Left lobe of liver (tissue), 2 donors: Measurements from ENCODE around the gene LCK. TPM values are rescaled to one million over a fixed set of nuclear protein-coding genes. Genes with fewer than 3 reads are reported as not detected.

Experiments used
- ATAC-seq: fragments of 200-7000 bp; cut with Tn5 transposase; one replicate; pipeline ENCODE4 v1.9.1; 2020; ENCODE audit warnings: mild to moderate bottlenecking, moderate library complexity
- DNase-seq: peaks from one replicate; pipeline ENCODE4 v3.0.0-alpha.2; 2020; ENCODE audit warnings: low spot score
- total RNA-seq: library from RNA; stranded (reverse); gene quantifications from one replicate; pipeline ENCODE4 v1.2.1, GENCODE V29; 2021
- donor health status: DM: no; HTN: no; CAD: no; lungs with moderate emphysema.
- donor health status: DM: no; HTN: yes; CAD: no.

The LCK gene
- total RNA-seq, 1 donor from 2014 or later = 1.2 TPM

- ATAC-seq = no peak
Measured at GRCh38 chr1:32311709-32312393, 60.8 kb downstream of the LCK start.

GRCh38 chr1:32316903-32317277 is 65.8 kb downstream of the LCK start:
- ATAC-seq (no peak), DNase-seq (no peak)

More at GRCh38 chr1:32311709-32312393, 60.8 kb downstream of the LCK start:
- no peak for DNase-seq

- ATAC-seq (no peak), DNase-seq (no peak)
Measured at GRCh38 chr1:32318127-32318869, 67.2 kb downstream of the LCK start.

GRCh38 chr1:32321712-32322291 is 70.7 kb downstream of the LCK start:
- DNase-seq (peak; percentile 76), ATAC-seq (peak; percentile 98)

GRCh38 chr1:32327204-32327603 is 76.1 kb downstream of the LCK start:
- DNase-seq (no peak), ATAC-seq (no peak)

- DNase-seq (no peak), ATAC-seq (no peak)
Measured at GRCh38 chr1:32329931-32330466, 78.9 kb downstream of the LCK start.

- no peak for DNase-seq
- no peak for ATAC-seq
Measured at GRCh38 chr1:32330558-32331151, 79.6 kb downstream of the LCK start.

- DNase-seq (no peak), ATAC-seq (no peak)
Measured at GRCh38 chr1:32331549-32331948, 80.5 kb downstream of the LCK start.

- no peak for ATAC-seq
Measured at GRCh38 chr1:32332290-32333079, 81.4 kb downstream of the LCK start.

GRCh38 chr1:32333251-32333963 is 82.3 kb downstream of the LCK start:
- DNase-seq (no peak), ATAC-seq (no peak)

More at GRCh38 chr1:32332290-32333079, 81.4 kb downstream of the LCK start:
- DNase-seq = no peak

- ATAC-seq = peak; percentile 3
- no peak for DNase-seq
Measured at GRCh38 chr1:32334274-32334861, 83.3 kb downstream of the LCK start.

GRCh38 chr1:32334864-32335534 is 83.9 kb downstream of the LCK start:
- ATAC-seq (peak; percentile 63), DNase-seq (peak; percentile 56)

GRCh38 chr1:32335535-32335789 is 84.4 kb downstream of the LCK start:
- no peak for DNase-seq
- peak; percentile 16 for ATAC-seq

Other genes with a start within 250 kb of the LCK start
- gene KHDRBS1, start 237.4 kb upstream of the LCK start, total RNA-seq = 24.1 TPM
- gene TMEM39B, start 178.3 kb upstream of the LCK start, total RNA-seq = 6.0 TPM
- 32.2 TPM for gene KPNA6, start 143.2 kb upstream of the LCK start, total RNA-seq
- 31.1 TPM for gene TXLNA, start 71.6 kb upstream of the LCK start, total RNA-seq
- gene CCDC28B, start 50.7 kb upstream of the LCK start, total RNA-seq = 1.6 TPM
- gene IQCC, start 45.6 kb upstream of the LCK start, total RNA-seq = 0.53 TPM
- not detected for gene DCDC2B, start 42.2 kb upstream of the LCK start, total RNA-seq
- 4.8 TPM for gene TMEM234, start 28.9 kb upstream of the LCK start, total RNA-seq
- gene EIF3I, start 28.9 kb upstream of the LCK start, total RNA-seq = 69.2 TPM
- 4.2 TPM for gene FAM167B, start 4.0 kb upstream of the LCK start, total RNA-seq
- 29.8 TPM for gene HDAC1, start 40.8 kb downstream of the LCK start, total RNA-seq
- gene MARCKSL1, start 85.0 kb downstream of the LCK start, total RNA-seq = 13.6 TPM
- gene FAM229A, start 111.2 kb downstream of the LCK start, total RNA-seq = 10.0 TPM
- gene TSSK3, start 111.3 kb downstream of the LCK start, total RNA-seq = 1.6 TPM
- 58.6 TPM for gene BSDC1, start 143.2 kb downstream of the LCK start, total RNA-seq
- gene ZBTB8B, start 213.8 kb downstream of the LCK start, total RNA-seq = not detected